EL (cell line): Measurements from ENCODE around the gene KRT6A.
A peak's percentile ranks its signal among the peaks of the same experiment; 100 is the strongest.
"Not testable (repeated sequence)": the region's sequence is repeated elsewhere in the genome, so short reads cannot be mapped to it uniquely, and the experiment has no call there.

Source experiments
- DNase-seq: peaks from one replicate; pipeline ENCODE4 v3.0.0-alpha.2; 2016

KRT6A gene

DNA sequence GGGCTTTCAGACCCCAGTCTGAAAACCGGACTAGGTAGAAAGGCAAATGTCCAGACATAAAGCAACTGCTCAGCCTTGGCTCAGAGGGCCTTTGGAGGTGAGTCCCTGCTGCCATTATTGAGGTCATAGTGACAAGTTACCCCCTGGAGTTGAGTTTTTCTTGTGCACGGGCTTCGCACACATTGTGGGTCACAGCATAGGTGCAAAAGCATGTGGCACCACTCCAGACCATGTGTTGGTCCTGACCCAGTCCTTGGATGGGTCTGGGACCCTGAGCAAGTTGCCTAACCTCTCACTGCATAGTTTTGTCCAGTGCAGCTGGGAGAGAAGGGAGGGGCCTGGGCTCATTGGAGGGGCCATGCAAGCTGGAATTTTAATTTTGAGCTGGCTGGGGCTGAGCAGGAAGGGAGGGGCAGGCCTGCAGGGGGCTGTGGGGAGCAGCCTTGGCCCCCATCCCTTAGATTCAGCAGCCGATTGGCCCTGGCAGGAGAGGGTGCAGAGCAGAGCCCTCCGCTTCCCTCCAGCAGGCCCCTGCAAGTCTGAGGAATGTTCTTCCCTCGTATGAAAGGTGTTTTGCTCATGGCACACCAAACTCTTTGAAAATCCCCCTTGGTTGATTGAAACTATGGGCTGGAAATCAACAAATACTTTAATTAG, 31.3 kb upstream of the KRT6A start:
- DNase-seq = no peak

DNA sequence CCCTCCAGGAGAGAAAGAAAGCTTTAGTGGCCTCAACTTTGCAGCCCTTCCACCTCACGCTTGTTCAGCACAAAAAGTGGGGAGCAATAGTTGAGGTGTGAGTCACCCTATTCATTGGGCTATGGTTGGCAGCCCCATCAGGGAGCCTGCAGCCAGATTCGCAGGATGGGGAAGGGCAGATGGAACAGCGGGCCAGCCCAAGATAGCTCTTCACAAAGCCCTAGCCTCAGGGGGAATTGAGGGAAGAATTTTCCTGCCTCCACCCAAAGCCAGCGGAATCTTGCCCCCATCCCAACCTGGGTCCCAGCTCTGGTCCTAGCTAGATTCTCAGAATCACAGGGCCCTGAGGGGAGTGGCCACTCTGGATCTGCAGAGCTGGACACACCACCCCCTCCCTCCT, 30.8 kb upstream of the KRT6A start:
- peak; percentile 14 for DNase-seq

DNA sequence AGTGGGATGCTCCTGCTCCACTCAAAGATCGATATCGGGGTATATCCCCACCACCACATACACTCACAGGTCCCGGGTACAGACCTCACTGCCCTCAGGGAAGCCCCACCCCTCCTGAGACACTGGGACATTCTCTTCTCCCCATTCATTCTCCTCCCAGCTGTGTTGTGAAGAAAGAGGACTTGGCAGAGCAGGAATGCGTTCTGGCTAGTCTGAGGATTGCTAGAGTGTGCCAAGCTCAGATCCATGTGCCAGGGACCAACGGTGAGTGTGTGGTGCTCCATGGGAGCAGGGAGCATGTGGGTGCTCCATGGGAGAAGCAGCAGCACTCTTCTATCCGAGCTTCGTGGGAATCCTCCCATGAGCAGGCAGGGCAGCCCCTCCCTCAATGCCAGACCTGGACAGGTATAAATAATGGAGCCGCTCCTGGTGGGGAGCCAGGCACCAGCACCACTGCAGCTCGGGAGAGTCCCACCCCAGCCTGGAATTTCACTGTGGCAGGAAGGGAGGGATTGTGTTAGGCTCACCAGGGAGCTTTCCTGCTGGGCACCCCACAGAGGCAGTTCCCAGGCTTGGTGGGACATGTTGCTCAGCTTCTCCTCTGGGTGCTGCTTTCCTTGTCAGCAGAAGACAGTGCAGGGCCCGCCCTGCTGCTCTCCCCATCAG, 29.4 kb upstream of the KRT6A start:
- peak; percentile 23 for DNase-seq

DNA sequence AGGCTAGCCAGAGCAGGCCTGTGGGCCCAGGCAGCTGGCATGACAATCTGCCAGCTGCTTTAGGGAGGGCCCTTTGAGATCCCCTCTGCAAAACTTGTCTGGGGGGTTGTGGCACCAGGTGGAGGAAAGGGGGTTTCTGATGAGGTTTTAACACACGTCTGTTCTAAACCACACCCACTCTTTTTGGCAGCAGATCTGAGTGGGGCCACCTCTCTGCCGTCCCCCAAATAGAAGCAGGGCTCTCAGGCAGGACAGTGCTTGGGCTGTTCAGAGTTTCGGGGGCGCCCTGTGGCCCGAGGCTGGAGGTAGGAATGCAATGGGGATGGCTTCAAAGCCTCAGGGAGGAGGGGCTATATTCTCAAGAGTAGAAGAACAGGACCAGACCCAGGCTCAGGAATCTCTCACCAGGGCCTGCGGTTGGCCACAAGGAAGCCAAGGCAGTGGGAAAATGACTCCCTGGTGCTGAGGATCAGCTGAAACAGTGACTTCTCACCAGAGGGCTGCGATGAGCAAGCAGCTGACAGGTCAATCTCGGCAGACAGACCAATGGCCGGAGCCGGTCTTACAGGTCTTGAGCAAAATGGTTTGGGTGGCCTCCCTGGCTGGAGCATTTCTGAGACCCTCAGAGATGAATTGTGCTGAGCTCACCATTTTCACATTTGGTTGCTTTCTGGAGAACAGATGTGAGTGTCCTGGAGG, 28.7 kb upstream of the KRT6A start:
- DNase-seq = peak; percentile 78

DNA sequence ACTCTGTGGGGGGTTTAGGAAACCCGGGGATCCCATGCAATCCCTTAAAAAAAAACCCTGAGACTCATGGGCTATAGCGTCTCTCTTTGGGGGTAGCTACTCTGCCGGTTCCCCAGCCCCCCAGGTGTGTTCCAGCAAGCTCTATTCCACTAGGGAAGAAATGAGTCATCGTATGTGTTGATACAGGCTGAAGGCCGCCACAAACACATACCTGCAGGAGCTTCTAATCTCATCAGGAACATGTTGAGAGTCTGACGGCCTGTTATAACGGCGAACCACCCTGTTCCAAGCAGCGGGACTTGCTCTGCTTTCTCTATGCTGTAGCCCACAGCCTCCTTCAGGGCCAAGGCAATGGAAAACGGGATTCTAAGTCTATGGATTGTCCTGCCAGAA, 28.1 kb upstream of the KRT6A start:
- no peak for DNase-seq

DNA sequence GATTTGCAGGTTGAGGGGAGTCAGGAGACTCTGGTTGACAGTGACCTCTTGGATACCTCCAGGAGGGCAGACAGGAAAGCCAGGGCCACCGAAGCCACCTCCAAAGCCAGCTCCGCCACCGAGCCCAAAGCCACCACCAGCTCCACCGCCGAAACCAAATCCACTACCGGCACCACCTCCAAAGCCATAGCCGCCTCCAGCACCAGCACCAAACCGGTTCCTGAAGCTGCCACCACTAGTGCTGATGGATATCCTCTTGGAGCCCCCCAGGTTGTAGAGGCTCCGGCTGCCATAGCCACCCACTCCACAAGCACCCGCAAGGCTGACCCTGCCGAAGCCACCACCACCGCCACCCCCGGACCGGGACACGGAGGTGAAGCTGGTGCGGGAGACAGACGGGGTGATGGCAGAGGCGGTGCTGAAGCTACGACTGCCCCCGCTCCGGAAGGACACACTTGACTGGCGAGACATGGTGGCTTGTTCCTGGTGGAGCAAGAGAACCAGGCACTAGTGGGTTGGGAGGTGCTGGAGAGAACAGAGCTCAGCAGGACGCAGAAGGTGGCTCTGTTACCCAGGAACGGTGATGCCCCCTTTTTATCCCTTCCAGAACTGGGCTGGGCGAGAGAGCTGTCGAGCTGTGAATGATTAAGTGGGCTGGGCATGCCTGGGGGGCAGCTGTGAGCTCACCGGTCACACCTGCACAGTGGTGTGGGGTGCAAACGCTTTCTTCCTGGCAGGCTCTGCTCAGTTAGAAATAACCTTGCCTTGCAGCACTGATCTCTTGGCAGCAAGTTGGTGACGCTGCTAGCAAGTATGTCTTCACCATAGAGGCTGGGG, 27.0 kb upstream of the KRT6A start, which contains the start of gene KRT5:
Gene KRT5, minus strand, starts transcription at position 569 of the 837 bp plus-strand sequence. Its CDS starts 98 bp downstream, at position 471.
- DNase-seq = no peak

DNA sequence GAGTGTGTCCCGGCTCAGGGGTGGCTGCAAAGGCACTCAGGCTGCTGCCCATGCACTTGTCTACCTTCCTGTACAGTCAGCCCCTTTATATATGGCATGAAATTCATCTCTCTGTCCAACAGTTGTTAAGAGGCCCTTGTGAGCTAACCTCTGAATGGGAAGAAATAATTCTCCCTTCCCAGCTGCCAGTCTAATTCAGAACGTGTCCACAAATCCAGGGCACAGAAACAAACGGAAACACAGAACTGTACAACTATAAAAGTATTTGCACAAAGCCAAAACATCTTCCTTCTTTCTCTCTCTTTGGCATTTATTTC, 26.3 kb upstream of the KRT6A start:
- no peak for DNase-seq

DNA sequence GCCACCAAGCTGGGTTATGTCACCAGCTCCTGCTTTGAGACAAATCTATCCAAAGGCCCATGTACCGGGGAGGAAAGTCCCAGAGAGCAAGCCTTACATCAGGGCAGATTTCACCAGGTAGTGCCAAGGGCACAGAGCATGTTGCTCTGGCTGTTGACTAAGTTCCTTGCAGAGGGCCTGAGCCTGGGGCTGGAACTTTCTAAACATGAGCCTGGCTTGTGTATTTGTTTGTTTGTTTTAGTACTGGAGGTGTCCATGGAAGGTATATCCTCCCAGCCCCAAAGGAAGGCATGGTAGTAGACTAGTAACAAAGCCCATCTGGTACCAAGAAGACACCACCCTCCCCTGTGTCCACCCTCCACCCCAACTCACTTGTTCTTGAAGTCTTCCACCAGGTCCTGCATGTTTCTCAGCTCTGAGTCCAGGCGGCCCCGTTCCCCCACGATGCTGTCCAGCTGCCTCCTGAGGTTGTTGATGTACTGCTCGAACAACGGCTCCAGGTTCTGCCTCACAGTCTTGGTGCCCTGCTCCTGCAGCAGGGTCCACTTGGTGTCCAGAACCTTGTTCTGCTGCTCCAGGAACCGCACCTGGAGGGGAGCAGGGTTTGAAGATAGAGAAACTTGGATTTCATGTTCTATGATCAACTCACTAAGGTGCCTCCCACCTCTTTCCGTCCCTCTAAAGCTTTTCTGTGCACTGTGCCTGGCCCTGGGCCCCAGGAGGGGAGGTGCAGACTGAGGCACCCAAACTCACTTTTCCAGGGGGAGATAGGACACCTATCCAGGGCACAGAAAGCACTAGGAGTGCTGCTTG, 25.7 kb upstream of the KRT6A start:
- DNase-seq = no peak

DNA sequence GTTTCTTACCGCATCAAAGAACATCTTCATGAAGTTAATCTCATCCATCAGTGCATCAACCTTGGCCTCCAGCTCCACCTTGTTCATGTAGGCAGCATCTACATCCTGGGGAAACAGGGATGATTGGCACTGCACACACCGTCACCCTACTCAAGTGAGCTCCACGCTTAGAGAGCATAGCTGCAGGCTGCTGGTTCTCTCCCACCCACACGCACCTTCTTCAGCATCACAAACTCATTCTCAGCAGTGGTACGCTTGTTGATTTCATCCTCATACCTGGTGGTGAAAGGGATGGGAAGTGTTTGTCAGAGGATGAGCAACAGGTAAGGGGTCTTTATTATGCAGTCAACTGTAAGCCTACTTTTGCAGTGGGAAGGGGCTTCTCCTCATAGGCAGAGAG, 24.8 kb upstream of the KRT6A start:
- no peak for DNase-seq

DNA sequence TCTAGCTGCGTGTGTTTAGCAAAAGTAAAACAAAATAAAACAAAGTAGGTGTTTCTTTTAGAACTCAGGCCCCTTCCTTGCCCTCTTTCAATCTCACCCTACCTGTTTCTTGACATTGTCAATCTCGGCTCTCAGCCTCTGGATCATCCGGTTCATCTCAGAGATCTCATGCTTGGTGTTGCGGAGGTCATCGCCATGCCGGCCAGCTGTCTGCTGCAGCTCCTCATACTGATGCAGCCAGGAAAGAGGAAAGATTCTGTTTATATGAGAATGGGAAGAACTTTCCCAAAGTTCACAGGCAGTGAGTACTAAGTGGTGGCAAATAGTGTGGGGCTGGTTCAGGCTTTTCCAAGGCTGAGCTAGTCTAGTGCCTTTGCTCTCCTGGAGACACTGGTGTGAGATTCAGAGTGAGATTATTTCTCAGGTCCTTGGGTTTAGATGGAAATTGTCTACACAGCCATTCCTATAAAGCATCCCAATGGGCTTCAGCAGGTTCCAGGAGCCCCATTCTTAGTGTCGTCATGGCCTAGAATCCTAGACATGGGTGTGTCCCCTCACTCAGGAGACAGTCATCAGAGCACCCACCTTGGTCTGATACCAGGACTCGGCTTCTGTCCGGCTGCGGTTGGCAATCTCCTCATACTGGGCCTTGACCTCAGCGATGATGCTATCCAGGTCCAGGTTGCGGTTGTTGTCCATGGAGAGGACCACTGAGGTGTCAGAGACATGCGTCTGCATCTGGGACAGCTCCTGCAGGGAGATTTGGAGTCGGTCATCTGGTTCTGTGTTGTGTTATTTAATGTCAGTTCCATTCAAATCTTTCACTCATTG, 24.2 kb upstream of the KRT6A start:
- DNase-seq = no peak

DNA sequence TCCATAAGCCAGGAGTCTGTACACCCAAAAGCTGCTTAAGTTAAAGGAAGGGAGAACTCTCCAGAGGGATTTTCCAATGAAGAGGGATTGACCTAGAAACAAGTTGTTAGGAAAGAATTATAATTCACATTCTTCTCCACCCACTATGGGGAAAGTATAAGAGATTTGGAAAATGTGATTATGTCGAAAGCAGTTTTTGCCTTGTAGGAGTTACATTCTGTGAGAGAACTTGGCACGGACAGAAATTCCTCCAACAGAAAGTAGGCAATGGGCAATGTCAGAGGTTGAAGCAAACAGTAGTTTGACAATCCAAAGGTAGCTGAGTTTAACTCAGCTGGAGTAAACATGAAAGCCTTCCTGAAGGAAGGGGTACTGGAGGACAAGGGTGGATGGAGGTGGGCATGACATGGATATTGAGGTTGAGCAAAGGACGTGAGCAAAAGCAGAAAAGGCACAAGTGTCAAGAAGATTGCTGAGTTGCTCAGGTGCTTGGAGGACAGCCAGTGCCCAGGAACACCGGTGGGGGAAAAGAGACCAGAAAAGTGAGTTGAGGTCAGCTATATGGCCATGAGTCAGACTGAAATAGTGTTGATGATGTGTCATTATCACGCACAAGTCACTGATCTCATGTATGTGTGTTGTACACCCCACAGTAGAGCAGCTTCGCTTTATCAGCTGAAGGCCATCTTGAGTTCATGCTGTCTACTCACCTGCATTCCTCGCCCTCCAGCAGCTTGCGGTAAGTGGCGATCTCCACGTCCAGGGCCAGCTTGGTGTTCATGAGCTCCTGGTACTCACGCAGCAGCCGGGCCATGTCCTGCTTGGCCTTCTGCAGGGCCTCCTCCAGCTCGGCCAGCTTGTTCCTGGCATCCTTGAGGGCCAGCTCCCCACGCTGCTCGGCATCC, 23.1 kb upstream of the KRT6A start:
- no peak for DNase-seq

DNA sequence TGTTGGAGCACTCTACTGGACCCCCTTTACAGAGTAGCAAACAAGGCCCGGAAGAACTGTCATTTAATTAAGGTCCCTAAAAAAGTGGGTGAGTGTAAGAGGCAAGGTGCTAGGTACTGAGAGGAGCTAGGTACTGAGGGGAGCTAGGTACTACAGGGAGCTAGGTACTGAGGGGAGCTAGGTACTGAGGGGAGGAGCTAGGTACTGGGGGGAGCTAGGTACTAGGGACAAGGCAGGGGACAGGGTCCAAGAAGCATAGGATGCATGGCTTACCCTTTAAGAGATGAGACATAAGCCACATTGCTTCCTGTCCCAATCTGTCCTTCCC, 22.2 kb upstream of the KRT6A start:
- no peak for DNase-seq

DNA sequence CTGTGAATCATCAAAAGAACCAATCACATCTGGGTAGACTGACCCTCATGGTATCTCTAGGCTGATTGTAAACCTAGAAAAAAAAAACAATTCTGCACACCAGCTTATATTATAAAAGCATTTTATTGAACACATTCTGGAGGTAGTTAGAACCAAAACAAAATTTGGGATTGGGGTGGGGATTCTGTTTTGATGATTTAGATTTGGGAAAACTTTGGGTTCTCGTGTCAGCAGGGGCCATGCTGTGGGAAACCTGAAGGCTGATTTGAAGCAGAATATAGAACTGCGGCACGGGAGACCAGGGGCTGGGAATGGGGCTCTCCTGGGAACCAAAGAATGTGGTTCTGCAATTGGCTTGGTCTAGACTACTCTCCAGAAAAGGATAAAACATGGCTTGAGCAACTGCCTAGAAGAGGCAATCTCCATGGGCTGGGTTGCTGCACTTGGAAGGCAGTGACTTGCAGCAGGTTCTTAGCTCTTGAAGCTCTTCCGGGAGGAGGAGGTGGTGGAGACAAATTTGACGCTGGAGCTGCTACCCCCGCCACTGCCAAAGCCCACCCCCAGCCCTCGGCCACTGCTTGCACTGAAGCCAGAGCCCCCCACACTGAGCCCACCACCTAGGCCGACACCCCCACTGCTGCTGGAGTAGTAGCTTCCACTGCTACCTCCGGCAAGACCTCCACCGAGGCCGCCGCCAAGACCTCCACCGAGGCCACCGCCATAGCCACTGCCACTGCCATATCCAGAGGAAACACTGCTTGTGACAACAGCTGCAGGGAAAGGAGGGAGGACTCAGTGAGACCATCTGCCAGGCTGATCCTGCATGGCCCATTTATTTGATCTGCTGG, 21.6 kb upstream of the KRT6A start:
- DNase-seq = no peak

DNA sequence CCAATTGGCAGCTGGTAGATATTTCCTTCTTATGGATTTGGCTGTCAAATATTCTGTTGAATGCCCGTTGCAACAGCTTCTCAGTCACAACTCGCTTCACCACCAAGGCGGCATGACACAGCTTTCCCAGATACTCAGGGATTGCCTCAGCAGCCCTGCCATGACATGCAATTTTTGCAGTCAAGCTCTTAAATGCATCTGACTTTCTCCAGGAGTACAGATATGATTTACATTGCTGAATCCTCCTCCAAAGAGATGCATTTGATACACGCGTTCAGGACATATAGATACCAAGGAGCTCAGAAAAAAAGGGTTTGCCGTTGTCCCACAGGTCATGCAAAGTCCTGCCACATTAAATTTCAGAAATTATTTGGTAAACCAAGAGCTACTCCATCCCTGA, 20.7 kb upstream of the KRT6A start:
- no peak for DNase-seq

DNA sequence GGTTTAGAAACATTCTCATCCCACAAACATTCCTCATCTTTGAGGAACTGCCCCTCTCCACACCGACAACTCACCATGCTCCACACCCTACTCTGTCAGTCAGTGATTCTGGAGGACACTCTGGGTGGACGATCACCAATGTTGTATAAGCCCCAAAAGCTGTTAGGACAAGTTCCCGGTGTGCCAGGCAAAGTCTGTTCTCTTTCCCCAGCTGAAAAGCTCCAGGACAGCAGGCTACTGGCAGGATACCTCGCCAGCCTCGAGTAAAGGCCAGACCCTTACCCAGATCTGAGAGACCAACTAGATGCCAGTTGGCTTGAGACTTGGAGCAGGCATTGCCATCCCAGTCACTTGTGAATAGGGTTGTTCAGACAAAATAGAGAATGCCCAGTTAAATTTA, 15.2 kb upstream of the KRT6A start:
- DNase-seq = no peak

DNA sequence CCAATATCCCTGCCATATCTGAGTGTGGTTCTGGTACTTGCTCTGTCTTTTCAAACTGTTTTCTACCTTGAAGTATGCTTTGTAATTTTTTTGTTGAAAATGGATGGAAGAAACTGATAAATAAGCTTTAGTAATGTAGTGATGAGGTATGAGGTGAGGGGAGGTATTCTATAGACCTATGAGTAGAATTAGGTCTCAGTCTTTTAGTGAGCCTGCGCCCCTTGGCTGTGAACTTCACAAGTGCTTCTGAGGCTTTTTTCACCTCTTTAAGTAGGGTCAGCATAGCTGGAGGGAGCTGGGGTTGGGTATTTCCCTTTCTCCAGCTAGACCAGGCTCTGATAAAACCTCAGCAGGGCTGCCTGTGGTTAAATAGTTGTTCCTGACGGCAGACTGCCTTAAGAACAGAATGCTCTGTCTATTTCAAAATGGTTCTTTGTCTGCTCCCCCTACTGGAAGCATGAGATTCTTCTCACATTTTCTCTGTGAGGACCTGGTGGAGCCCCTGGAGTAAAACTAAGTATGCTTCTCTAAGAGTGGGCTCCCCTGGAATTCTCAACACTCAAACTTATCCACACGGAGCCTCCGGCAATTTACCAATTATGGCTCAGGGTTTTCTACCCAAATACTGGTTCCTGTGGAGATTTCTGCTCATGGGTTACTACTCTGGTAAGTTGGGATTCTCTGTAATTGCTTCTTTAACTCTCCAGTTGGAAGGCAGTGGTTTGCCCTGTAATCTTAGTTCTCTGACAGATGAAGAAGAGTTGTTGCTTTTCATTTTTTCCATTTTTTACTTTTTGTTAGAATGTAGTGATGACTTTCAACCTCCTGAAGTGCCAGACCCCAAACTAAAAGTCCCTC, 14.0 kb upstream of the KRT6A start:
- DNase-seq = peak; percentile 59

DNA sequence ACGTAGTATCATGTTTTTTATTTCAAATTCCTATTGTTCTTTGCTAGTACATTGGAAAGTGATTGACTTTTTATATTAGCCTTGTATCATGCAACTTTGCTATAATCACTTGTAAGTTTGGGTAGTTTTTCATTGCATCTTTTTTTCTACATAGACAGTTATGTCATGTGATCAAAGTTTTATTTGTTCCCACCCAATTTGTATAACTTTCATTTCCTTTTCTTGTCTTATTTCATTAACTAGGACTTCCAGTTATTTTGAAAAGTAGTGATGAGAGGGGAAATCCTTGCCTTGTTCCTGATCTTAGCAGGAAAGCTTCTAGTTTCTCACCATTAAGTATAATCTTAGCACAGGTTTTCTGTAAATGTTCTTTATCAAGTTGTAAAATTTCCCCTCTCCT, 9.8 kb upstream of the KRT6A start:
- DNase-seq = no peak

DNA sequence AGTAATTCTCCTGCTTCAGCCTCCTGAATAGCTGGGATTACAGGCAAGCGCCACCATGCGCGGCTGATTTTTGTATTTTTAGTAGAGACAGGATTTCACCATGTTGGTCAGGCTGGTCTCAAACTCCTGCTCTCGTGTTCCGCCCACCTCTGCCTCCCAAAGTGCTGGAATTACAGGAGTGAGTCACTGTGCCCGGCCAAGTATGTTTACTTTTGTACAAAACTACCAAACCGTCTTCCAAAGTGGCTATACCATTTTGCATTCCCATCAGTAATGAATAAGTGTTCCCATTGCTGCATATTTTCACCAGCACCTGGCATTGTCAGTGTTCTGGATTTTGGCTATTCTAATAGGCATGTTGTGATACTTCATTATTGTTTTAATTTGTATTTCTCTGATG, 8.4 kb upstream of the KRT6A start:
- peak; percentile 29 for DNase-seq

DNA sequence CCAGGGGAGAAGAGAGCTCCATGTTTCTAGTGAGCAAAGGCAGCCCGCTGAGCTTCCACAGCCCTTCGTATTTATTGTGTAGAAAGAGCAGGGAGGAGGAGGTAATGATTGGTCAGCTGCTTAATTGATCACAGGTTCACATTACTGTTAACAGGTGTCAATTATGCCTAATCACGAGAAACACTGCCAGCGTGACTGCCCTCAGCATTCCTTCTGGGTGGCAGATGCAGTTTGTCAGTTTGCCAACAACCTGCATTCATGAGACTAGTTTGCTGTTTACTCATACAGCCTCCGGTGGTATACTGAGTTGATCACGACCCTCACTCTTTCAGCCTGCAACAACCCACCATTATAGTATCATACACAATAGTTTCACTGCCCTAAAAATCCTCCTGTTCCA, 7.5 kb upstream of the KRT6A start:
- not testable (repeated sequence) for DNase-seq
